SK-N-SH treated with all-trans-retinoic acid at 6 μM for 48 hours (cell line): ENCODE results near the gene NAV3.

Experiments used
- ATAC-seq: fragments of 200-7000 bp; cut with Tn5 transposase; 3 replicates; pipeline ENCODE4 v1.9.1; 2020; ENCODE audit warnings: mild to moderate bottlenecking, moderate library complexity
- ARNTL ChIP-seq: fragments of 450-650 bp; formaldehyde crosslinking; IDR thresholded peaks from 2 replicates; pipeline ENCODE4 v1.5.0; 2020; ENCODE audit warnings: low read depth, mild to moderate bottlenecking, moderate library complexity, borderline replicate concordance
- BACH2 ChIP-seq: fragments of 250-450 bp; sonication (Bioruptor Pico); IDR thresholded peaks from 2 replicates; pipeline ENCODE4 v1.9.0; 2021; ENCODE audit warnings: mild to moderate bottlenecking, borderline replicate concordance
- CREB5 ChIP-seq: fragments of 250-450 bp; sonication (Bioruptor Pico); IDR thresholded peaks from 2 replicates; pipeline ENCODE4 v1.5.1; 2020; ENCODE audit warnings: low read depth, mild to moderate bottlenecking, moderate library complexity
- CSDC2 ChIP-seq: fragments of 250-450 bp; sonication (Bioruptor Pico); IDR thresholded peaks from 2 replicates; pipeline ENCODE4 v1.5.0; 2020; ENCODE audit warnings: mild to moderate bottlenecking, moderate library complexity
- CSRNP3 ChIP-seq: fragments of 250-450 bp; sonication (Bioruptor Pico); IDR thresholded peaks from 2 replicates; pipeline ENCODE4 v1.5.1; 2021; ENCODE audit warnings: mild to moderate bottlenecking, moderate library complexity
- ESRRG ChIP-seq: fragments of 250-450 bp; sonication (Bioruptor Pico); IDR thresholded peaks from 2 replicates; pipeline ENCODE4 v1.6.1; 2021; ENCODE audit warnings: mild to moderate bottlenecking
- ISL1 ChIP-seq: fragments of 250-450 bp; sonication (Bioruptor Pico); IDR thresholded peaks from 2 replicates; pipeline ENCODE4 v2.1.2; 2022; ENCODE audit warnings: mild to moderate bottlenecking, moderate library complexity
- PATZ1 ChIP-seq: fragments of 250-450 bp; sonication (Bioruptor Pico); IDR thresholded peaks from 2 replicates; pipeline ENCODE4 v1.8.0; 2020; ENCODE audit warnings: mild to moderate bottlenecking, moderate library complexity, borderline replicate concordance
- PPARA ChIP-seq: fragments of 250-450 bp; sonication (Bioruptor Pico); IDR thresholded peaks from 2 replicates; pipeline ENCODE4 v1.5.0; 2020; ENCODE audit warnings: mild to moderate bottlenecking, borderline replicate concordance
- RARB ChIP-seq: fragments of 250-450 bp; sonication (Bioruptor Pico); IDR thresholded peaks from 2 replicates; pipeline ENCODE4 v1.8.0; 2021; ENCODE audit warnings: mild to moderate bottlenecking, moderate library complexity
- SNAI2 ChIP-seq: fragments of 250-450 bp; sonication (Bioruptor Pico); IDR thresholded peaks from 2 replicates; pipeline ENCODE4 v1.5.0; 2020; ENCODE audit warnings: mild to moderate bottlenecking, moderate library complexity
- TCF4 ChIP-seq: fragments of 250-450 bp; sonication (Bioruptor Pico); IDR thresholded peaks from 2 replicates; pipeline ENCODE4 v1.8.0; 2021; ENCODE audit warnings: mild to moderate bottlenecking, moderate library complexity, borderline replicate concordance
- TOX ChIP-seq: fragments of 250-450 bp; sonication (Bioruptor Pico); IDR thresholded peaks from 2 replicates; pipeline ENCODE4 v1.8.0; 2021; ENCODE audit warnings: mild to moderate bottlenecking, moderate library complexity, borderline replicate concordance
- TSHZ2 ChIP-seq: fragments of 250-450 bp; sonication (Bioruptor Pico); IDR thresholded peaks from 2 replicates; pipeline ENCODE4 v1.5.0; 2020; ENCODE audit warnings: mild to moderate bottlenecking, moderate library complexity
- ZC3H10 ChIP-seq: fragments of 250-450 bp; sonication (Bioruptor Pico); IDR thresholded peaks from 2 replicates; pipeline ENCODE4 v1.5.1; 2021; ENCODE audit warnings: mild to moderate bottlenecking, moderate library complexity
- ZFP3 ChIP-seq: fragments of 250-450 bp; sonication (Bioruptor Pico); IDR thresholded peaks from 2 replicates; pipeline ENCODE4 v1.5.0; 2020; ENCODE audit warnings: mild to moderate bottlenecking, moderate library complexity
- ZFP30 ChIP-seq: fragments of 450-650 bp; formaldehyde crosslinking; IDR thresholded peaks from 2 replicates; pipeline ENCODE4 v1.5.0; 2022; ENCODE audit warnings: mild to moderate bottlenecking, moderate library complexity
- ZNF565 ChIP-seq: fragments of 450-650 bp; formaldehyde crosslinking; conservative IDR thresholded peaks from 2 replicates; pipeline ENCODE4 v1.5.0; 2020; ENCODE audit warnings: low read depth, mild to moderate bottlenecking, moderate library complexity
- ZNF70 ChIP-seq: fragments of 450-650 bp; formaldehyde crosslinking; IDR thresholded peaks from 2 replicates; pipeline ENCODE4 v1.5.0; 2020; ENCODE audit warnings: mild to moderate bottlenecking, moderate library complexity
- ZNF8 ChIP-seq: fragments of 450-650 bp; formaldehyde crosslinking; IDR thresholded peaks from 2 replicates; pipeline ENCODE4 v1.5.0; 2020; ENCODE audit warnings: mild to moderate bottlenecking, moderate library complexity

Gene NAV3

GRCh38 chr12:77924703-77925102 lies 94.0 kb downstream of the NAV3 start:
- TF ChIP-seq ESRRG (CRISPR knock-in tag): no peak
- no peak for TF ChIP-seq ARNTL (CRISPR knock-in tag)
- TF ChIP-seq ZC3H10 (CRISPR knock-in tag): no peak
- no peak for TF ChIP-seq RARB (CRISPR knock-in tag)
- TF ChIP-seq CSRNP3 (CRISPR knock-in tag): no peak
- no peak for TF ChIP-seq SNAI2
- peak; percentile 35; the same call in 1 of the 2 replicates for TF ChIP-seq TOX
- TF ChIP-seq CREB5: no peak
- TF ChIP-seq, all 23 proteins: peak for 1
- ATAC-seq: peak; percentile 75

- ATAC-seq: peak; percentile 89
- TF ChIP-seq ZNF8 (no peak), ESRRG (CRISPR knock-in tag) (no peak), ZFP30 (CRISPR knock-in tag) (no peak), ZC3H10 (CRISPR knock-in tag) (no peak), SNAI2 (no peak), PPARA (CRISPR knock-in tag) (no peak), ZNF565 (no peak), TOX (no peak), TCF4 (no peak), CREB5 (no peak), PATZ1 (CRISPR knock-in tag) (no peak), ISL1 (CRISPR knock-in tag) (no peak)
Observed at GRCh38 chr12:77925536-77926108, 94.9 kb downstream of the NAV3 start.

- TF ChIP-seq ZNF70: no peak
- no peak for ATAC-seq
Observed at GRCh38 chr12:77928078-77928477, 97.4 kb downstream of the NAV3 start.

GRCh38 chr12:77932216-77932615 lies 101.5 kb downstream of the NAV3 start:
- TF ChIP-seq ZC3H10 (CRISPR knock-in tag) (no peak), ESRRG (CRISPR knock-in tag) (no peak), RARB (CRISPR knock-in tag) (no peak), CREB5 (no peak), ZFP3 (no peak), TSHZ2 (CRISPR knock-in tag) (no peak), PATZ1 (CRISPR knock-in tag) (no peak), BACH2 (no peak), ZNF70 (no peak), ZNF565 (no peak), ZNF8 (no peak), CSDC2 (CRISPR knock-in tag) (no peak), PPARA (CRISPR knock-in tag) (no peak)
- ATAC-seq: 0 out of 3 replicates have a peak, but pooled peaks have one; percentile 44
